ENCODE measurements around the gene SUFU. TPM values are rescaled to one million over a fixed set of nuclear protein-coding genes. Genes with fewer than 3 reads are reported as not detected.

Gene SUFU
- total and polyA plus RNA-seq, 2 of the 13 experiments (the other 11 are each of a cell fraction or from before 2014, with no cell fraction given) = 2.9 to 5.5 TPM

DNA sequence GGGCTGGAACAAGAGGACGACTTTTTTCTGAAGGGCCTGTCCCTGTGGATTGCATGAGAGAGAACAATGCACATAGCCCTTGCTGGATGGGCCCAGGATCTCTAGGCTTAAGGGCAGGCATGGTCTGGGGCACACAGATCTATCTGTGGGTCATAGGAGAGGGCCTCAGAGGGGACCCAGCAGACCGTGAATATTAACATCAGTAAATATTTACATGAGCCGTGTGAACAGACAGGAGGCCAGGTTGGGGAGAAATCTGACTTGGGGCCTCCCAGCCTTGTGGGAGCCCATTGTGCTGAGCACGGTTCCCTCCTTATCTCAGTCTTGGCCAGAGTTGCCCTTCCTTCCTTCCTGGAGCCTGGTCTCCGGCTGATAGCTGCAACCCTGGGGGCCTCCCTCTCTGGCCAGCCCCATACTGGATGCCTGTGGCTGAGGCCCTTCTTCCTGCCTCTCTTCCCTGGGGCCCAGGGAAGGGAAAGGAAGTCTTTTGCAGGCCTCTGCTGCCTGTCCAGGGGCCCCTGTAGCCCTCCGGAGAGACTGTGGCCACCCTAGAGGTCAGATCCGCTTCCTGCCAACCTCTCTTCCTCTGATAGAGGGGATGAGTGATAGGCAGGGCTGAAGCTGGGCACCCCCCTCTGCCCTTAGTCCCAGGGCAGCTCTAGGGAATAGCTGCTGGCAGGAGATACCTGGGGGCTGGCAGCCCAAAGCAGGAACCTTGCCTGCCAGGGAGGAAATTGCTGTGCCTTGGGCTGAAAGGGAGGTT is 96.0 kb downstream of the SUFU start:
- no TSS peak for BruUV-seq (replicated peaks)
- Histone ChIP-seq H3K36me3 (replicated peaks in 1 of 2; ENCODE audit: control insufficient read depth in 1 of 2, insufficient read depth in 2 of 2, low read length in 2 of 2) (peaks cover 0 to 8% of the 10 kb centered on the region in 2 experiments; a peak in 1 of 5 replicates), H3K4me2 (ENCODE audit: low read depth, low read length) (peak overlapping the region; percentile 78), H3K4me3 (replicated peaks in 1 of 3; ENCODE audit: insufficient read depth in 1 of 3, low read depth in 2 of 3, low read length in 3 of 3) (peak overlapping the region; percentile 8 to 57 (median 14); a peak in 4 of 6 replicates), H3K27me3 (ENCODE audit: control insufficient read depth in 1 of 2, insufficient read depth in 2 of 2, low read length in 2 of 2) (no peaks in the 10 kb centered on the region), H3K27ac (ENCODE audit: extremely low read length, insufficient read depth, low read length) (peak overlapping the region; percentile 95), H2AFZ (ENCODE audit: low read length) (no peak overlapping the region), H3K9me3 (ENCODE audit: low read length) (no peaks in the 10 kb centered on the region), H3K9ac (ENCODE audit: insufficient read depth, low read depth, low read length) (peak overlapping the region; percentile 70), H3K4me1 (ENCODE audit: insufficient read depth, low read length) (peaks cover 72% of the 10 kb centered on the region), H4K20me1 (ENCODE audit: insufficient read depth, low read length) (no peaks in the 10 kb centered on the region), H3K79me2 (ENCODE audit: insufficient read depth, low read length) (peaks cover 5% of the 10 kb centered on the region)
- in situ Hi-C loops (cut with HindIII; ENCODE audit: extremely low pct_ligation_motif_present, low pct_unique_long_range_greater_than_20kb) (no loop called here), intact Hi-C loops (cut with micrococcal nuclease; ENCODE audit: unreplicated experiment) (no loop called here)
- ChIA-PET POLR2A (interaction anchor here (0.7 to 5.6 kb wide), 15 partner anchors 8 to 113 kb away, joined by 3 to 68 read pairs (median 5); partner anchors contain the start of genes SUFU and TRIM8), CTCF (ENCODE audit: low intra/inter-chr PET ratio, low total read pairs) (interaction anchor here (2.1 kb wide), 1 partner anchor 45 kb away, joined by 5 read pairs; the partner anchor contains the start of gene TRIM8)
- ATAC-seq (peak; percentile 84), FAIRE-seq (peak; percentile 91), DNase-seq (ENCODE audit: low spot score) (peak; percentile 86)
- WGBS (ENCODE audit: low lambda C conversion rate) = 3% methylated on average over 4 of the region's 7 CpGs
- TF ChIP-seq ZEB1 (IDR thresholded peaks at IDR 0.05; ENCODE audit: insufficient replicate concordance, low read depth) (no peak), ZNF598 (CRISPR knock-in tag; IDR thresholded peaks at IDR 0.05; ENCODE audit: borderline replicate concordance) (no peak), EHMT2 (IDR thresholded peaks at IDR 0.05; ENCODE audit: borderline replicate concordance, low read depth, low read length) (no peak), ZNF558 (CRISPR knock-in tag; IDR thresholded peaks at IDR 0.05; ENCODE audit: borderline replicate concordance) (peak; percentile 48; the same call in 1 of the 2 replicates), NR2C2 (CRISPR knock-in tag; IDR thresholded peaks at IDR 0.05; ENCODE audit: borderline replicate concordance) (peak; percentile 60; the same call in 1 of the 2 replicates), RBM22 (optimal IDR thresholded peaks at IDR 0.05; ENCODE audit: low read length) (no peak), ZNF660 (CRISPR knock-in tag; IDR thresholded peaks at IDR 0.05; ENCODE audit: borderline replicate concordance, low read depth) (no peak), TAF1 (CRISPR knock-in tag; IDR thresholded peaks at IDR 0.05) (peak; percentile 38; the same call in 1 of the 2 replicates), SALL2 (CRISPR knock-in tag; IDR thresholded peaks at IDR 0.05) (peak; percentile 85; the same call in 1 of the 2 replicates), POLR2A (IDR thresholded peaks at IDR 0.05; ENCODE audit: insufficient read depth in 1 of 2, low read depth in 2 of 2, low read length in 2 of 2) (peak in 1 of 2 experiments; percentile 29; a peak in 1 of 4 replicates), HOXA9 (CRISPR knock-in tag; IDR thresholded peaks at IDR 0.05; ENCODE audit: borderline replicate concordance) (no peak)
- TF ChIP-seq, protein P1, sequence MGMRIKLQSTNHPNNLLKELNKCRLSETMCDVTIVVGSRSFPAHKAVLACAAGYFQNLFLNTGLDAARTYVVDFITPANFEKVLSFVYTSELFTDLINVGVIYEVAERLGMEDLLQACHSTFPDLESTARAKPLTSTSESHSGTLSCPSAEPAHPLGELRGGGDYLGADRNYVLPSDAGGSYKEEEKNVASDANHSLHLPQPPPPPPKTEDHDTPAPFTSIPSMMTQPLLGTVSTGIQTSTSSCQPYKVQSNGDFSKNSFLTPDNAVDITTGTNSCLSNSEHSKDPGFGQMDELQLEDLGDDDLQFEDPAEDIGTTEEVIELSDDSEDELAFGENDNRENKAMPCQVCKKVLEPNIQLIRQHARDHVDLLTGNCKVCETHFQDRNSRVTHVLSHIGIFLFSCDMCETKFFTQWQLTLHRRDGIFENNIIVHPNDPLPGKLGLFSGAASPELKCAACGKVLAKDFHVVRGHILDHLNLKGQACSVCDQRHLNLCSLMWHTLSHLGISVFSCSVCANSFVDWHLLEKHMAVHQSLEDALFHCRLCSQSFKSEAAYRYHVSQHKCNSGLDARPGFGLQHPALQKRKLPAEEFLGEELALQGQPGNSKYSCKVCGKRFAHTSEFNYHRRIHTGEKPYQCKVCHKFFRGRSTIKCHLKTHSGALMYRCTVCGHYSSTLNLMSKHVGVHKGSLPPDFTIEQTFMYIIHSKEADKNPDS (CRISPR knock-in tag; IDR thresholded peaks at IDR 0.05) = 0 out of 2 replicates have a peak, but pooled peaks have one; percentile 30
- TF ChIP-seq, protein P2, sequence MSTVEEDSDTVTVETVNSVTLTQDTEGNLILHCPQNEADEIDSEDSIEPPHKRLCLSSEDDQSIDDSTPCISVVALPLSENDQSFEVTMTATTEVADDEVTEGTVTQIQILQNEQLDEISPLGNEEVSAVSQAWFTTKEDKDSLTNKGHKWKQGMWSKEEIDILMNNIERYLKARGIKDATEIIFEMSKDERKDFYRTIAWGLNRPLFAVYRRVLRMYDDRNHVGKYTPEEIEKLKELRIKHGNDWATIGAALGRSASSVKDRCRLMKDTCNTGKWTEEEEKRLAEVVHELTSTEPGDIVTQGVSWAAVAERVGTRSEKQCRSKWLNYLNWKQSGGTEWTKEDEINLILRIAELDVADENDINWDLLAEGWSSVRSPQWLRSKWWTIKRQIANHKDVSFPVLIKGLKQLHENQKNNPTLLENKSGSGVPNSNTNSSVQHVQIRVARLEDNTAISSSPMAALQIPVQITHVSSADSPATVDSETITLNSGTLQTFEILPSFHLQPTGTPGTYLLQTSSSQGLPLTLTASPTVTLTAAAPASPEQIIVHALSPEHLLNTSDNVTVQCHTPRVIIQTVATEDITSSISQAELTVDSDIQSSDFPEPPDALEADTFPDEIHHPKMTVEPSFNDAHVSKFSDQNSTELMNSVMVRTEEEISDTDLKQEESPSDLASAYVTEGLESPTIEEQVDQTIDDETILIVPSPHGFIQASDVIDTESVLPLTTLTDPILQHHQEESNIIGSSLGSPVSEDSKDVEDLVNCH (CRISPR knock-in tag; IDR thresholded peaks at IDR 0.05) = no peak
- TF ChIP-seq, protein P3, sequence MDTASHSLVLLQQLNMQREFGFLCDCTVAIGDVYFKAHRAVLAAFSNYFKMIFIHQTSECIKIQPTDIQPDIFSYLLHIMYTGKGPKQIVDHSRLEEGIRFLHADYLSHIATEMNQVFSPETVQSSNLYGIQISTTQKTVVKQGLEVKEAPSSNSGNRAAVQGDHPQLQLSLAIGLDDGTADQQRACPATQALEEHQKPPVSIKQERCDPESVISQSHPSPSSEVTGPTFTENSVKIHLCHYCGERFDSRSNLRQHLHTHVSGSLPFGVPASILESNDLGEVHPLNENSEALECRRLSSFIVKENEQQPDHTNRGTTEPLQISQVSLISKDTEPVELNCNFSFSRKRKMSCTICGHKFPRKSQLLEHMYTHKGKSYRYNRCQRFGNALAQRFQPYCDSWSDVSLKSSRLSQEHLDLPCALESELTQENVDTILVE (CRISPR knock-in tag; IDR thresholded peaks at IDR 0.05) = peak; percentile 27; the same call in 1 of the 2 replicates
- TF ChIP-seq, protein P4, sequence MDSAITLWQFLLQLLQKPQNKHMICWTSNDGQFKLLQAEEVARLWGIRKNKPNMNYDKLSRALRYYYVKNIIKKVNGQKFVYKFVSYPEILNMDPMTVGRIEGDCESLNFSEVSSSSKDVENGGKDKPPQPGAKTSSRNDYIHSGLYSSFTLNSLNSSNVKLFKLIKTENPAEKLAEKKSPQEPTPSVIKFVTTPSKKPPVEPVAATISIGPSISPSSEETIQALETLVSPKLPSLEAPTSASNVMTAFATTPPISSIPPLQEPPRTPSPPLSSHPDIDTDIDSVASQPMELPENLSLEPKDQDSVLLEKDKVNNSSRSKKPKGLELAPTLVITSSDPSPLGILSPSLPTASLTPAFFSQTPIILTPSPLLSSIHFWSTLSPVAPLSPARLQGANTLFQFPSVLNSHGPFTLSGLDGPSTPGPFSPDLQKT (CRISPR knock-in tag; IDR thresholded peaks at IDR 0.05; ENCODE audit: borderline replicate concordance) = no peak

All from HepG2 (cell line).